OCI-LY3 (cell line): ENCODE measurements around the gene ITPR1.

Experiments
- EZH2phosphoT487 ChIP-seq: fragments of 200-600 bp; shearing (Covaris generic); IDR thresholded peaks from 2 replicates; pipeline ENCODE4 v1.6.1; 2018; ENCODE audit warnings: antibody characterized with exemption, mixed run types, low read depth
- TF ChIP-seq, protein P1 (sequence below): fragments of 200-600, 300-600 bp; sonication (generic); IDR thresholded peaks from 2 replicates; pipeline ENCODE4 v1.5.1; 2014; ENCODE audit warnings: antibody characterized with exemption, low read length, low read depth

DNA sequence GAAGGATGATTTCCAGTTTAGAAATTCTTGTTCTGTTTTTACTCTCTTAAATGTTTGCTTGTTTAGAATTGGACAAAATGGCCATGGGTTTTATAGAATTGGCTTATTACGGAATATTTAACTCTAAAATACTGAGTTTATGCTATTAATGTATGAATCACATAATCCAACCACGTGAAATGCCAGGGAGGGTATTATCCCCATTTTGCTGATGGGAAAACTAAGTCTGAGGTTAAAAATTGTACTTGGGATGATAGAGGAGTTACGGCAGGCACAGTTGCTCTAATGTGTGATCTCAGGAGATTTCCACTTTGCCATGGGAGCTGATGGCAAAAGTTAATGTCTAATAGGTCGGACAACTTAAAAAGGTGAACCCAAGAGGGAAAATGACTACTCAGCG lies 194.4 kb downstream of the ITPR1 start:
- TF ChIP-seq, protein P1, sequence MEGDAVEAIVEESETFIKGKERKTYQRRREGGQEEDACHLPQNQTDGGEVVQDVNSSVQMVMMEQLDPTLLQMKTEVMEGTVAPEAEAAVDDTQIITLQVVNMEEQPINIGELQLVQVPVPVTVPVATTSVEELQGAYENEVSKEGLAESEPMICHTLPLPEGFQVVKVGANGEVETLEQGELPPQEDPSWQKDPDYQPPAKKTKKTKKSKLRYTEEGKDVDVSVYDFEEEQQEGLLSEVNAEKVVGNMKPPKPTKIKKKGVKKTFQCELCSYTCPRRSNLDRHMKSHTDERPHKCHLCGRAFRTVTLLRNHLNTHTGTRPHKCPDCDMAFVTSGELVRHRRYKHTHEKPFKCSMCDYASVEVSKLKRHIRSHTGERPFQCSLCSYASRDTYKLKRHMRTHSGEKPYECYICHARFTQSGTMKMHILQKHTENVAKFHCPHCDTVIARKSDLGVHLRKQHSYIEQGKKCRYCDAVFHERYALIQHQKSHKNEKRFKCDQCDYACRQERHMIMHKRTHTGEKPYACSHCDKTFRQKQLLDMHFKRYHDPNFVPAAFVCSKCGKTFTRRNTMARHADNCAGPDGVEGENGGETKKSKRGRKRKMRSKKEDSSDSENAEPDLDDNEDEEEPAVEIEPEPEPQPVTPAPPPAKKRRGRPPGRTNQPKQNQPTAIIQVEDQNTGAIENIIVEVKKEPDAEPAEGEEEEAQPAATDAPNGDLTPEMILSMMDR = no peak
- TF ChIP-seq EZH2phosphoT487 = no peak
